HFF-Myc (cell line): ENCODE measurements around the gene HDAC8.

ENCODE experiments used
- DNase-seq: peaks from one replicate; pipeline ENCODE4 v3.0.0-alpha.2; 2011; ENCODE audit warnings: low read depth; ENCODE audit errors: extremely low read depth
- H3K4me3 ChIP-seq: replicated peaks from 2 replicates; pipeline ENCODE4 v1.5.1; 2011; ENCODE audit warnings: low read depth, mild to moderate bottlenecking, control low read depth, low read length
- CTCF ChIP-seq: IDR thresholded peaks from 2 replicates; pipeline ENCODE4 v1.5.1; 2012; ENCODE audit warnings: mild to moderate bottlenecking, low read depth, low read length, control low read depth; ENCODE audit errors: missing control alignments

The HDAC8 gene

GRCh38 chrX:72351606-72352334, 220.9 kb downstream of the HDAC8 start:
- H3K4me3 ChIP-seq: no peak overlapping the region
- no peak for TF ChIP-seq CTCF
- peak; percentile 41 for DNase-seq

GRCh38 chrX:72349190-72349589, 223.5 kb downstream of the HDAC8 start:
- no peak for TF ChIP-seq CTCF
- H3K4me3 ChIP-seq: no peak overlapping the region
- DNase-seq: no peak

- H3K4me3 ChIP-seq: no peak overlapping the region
- TF ChIP-seq CTCF: no peak
- DNase-seq: no peak
These were observed 224.2 kb downstream of the HDAC8 start for GRCh38 chrX:72348247-72348979.

GRCh38 chrX:72347366-72347765, 225.3 kb downstream of the HDAC8 start:
- no peak for TF ChIP-seq CTCF
- DNase-seq: no peak

GRCh38 chrX:72346302-72346949, 226.2 kb downstream of the HDAC8 start:
- no peak for DNase-seq
- TF ChIP-seq CTCF: no peak
- H3K4me3 ChIP-seq: no peak overlapping the region

More at GRCh38 chrX:72347366-72347765, 225.3 kb downstream of the HDAC8 start:
- H3K4me3 ChIP-seq: no peak overlapping the region

DNA sequence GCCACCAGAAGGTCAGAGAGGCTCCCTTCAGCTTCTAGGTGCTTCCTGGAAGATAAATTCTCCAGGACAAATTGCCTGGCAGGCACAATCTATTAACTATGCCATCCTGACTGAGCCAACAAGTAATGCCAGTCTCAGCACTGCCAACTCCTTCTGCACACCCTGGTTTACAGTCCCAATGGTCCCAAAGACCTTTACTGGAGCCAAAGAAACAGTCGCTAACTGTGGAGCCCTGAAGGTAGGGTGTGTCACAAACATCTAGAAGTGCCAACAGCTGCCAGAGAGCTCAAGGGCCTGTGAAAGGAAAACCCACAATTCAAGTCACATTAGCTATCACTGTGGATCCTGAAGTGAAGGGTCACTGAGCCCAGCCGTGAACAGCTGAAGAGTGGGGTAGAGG, 232.0 kb downstream of the HDAC8 start:
- TF ChIP-seq CTCF: no peak
- no peak overlapping the region for H3K4me3 ChIP-seq
- DNase-seq: no peak
